Neural cell (in vitro differentiated cells): ENCODE measurements around the gene GNL3. TPM values are rescaled to one million over a fixed set of nuclear protein-coding genes. Genes with fewer than 3 reads are reported as not detected.

Experiments used
- H2AFZ ChIP-seq: fragments of 200-600, 300-800 bp; sonication (generic), shearing (Covaris generic); 2 replicates; pipeline ENCODE4 v1.6.0; 2014; ENCODE audit warnings: low read depth, mild to moderate bottlenecking, antibody characterized with exemption, low read length, moderate library complexity
- H3F3A ChIP-seq: fragments of 200-600 bp; shearing (Covaris generic); 2 replicates; pipeline ENCODE4 v1.6.1; 2016; ENCODE audit warnings: mild to moderate bottlenecking, moderate library complexity, mixed read lengths, antibody characterized with exemption, low read length; ENCODE audit not compliant: insufficient read depth, poor library complexity, severe bottlenecking
- H3K27ac ChIP-seq: fragments of 200-600, 300-800 bp; sonication (generic), shearing (Covaris generic); 2 replicates; pipeline ENCODE4 v1.5.1; 2014; ENCODE audit warnings: mild to moderate bottlenecking, low read length, moderate library complexity
- H3K27me3 ChIP-seq: fragments of 300-800, 200-600 bp; sonication (generic), shearing (Covaris generic); 2 replicates; pipeline ENCODE4 v1.6.0; 2014; ENCODE audit warnings: mild to moderate bottlenecking, low read depth, low read length, moderate library complexity; ENCODE audit not compliant: insufficient read depth
- H3K36me3 ChIP-seq: fragments of 300-800, 200-600 bp; sonication (generic), shearing (Covaris generic); 2 replicates; pipeline ENCODE4 v1.5.1; 2014; ENCODE audit warnings: mild to moderate bottlenecking, antibody characterized with exemption, low read length, moderate library complexity; ENCODE audit not compliant: insufficient read depth
- H3K4me2 ChIP-seq: fragments of 300-800, 200-600 bp; sonication (generic), shearing (Covaris generic); 2 replicates; pipeline ENCODE4 v1.6.0; 2014; ENCODE audit warnings: mild to moderate bottlenecking, low read length
- H3K4me3 ChIP-seq: fragments of 300-800, 200-600 bp; sonication (generic), shearing (Covaris generic); 2 replicates; pipeline ENCODE4 v1.5.1; 2014; ENCODE audit warnings: mild to moderate bottlenecking, low read length, moderate library complexity
- H3K79me2 ChIP-seq: fragments of 200-600 bp; shearing (Covaris generic); replicated peaks from 2 replicates; pipeline ENCODE4 v1.6.0; 2014; ENCODE audit warnings: mild to moderate bottlenecking, low read length, moderate library complexity; ENCODE audit not compliant: insufficient read depth
- H3K9ac ChIP-seq: fragments of 300-800, 200-600 bp; sonication (generic), shearing (Covaris generic); 2 replicates; pipeline ENCODE4 v1.6.1; 2016; ENCODE audit warnings: mild to moderate bottlenecking, low read length, mixed read lengths
- H3K9me2 ChIP-seq: fragments of 200-600 bp; shearing (Covaris generic); 2 replicates; pipeline ENCODE4 v1.6.1; 2016; ENCODE audit warnings: mild to moderate bottlenecking, low read length, mixed read lengths; ENCODE audit not compliant: insufficient read depth
- H3K9me3 ChIP-seq: fragments of 200-600, 300-800 bp; sonication (generic), shearing (Covaris generic); 2 replicates; pipeline ENCODE4 v1.6.1; 2016; ENCODE audit warnings: mild to moderate bottlenecking, mixed run types, low read length, moderate library complexity, mixed read lengths
- H4K20me1 ChIP-seq: fragments of 200-600 bp; shearing (Covaris generic); 2 replicates; pipeline ENCODE4 v1.6.1; 2016; ENCODE audit warnings: mild to moderate bottlenecking, mixed run types; ENCODE audit not compliant: insufficient read depth
- EP300 ChIP-seq: fragments of 450-650 bp; conservative IDR thresholded peaks from 2 replicates; pipeline ENCODE4 v1.6.1; 2014; ENCODE audit warnings: antibody characterized with exemption, mild to moderate bottlenecking, moderate library complexity; ENCODE audit not compliant: poor library complexity, severe bottlenecking
- EZH2 ChIP-seq: fragments of 200-600, 300-800 bp; shearing (Covaris generic), sonication (generic); IDR thresholded peaks from 2 replicates; pipeline ENCODE4 v1.6.1; 2014; ENCODE audit warnings: antibody characterized with exemption, low read length, borderline replicate concordance, mild to moderate bottlenecking; ENCODE audit not compliant: insufficient read depth, poor library complexity, severe bottlenecking
- MXI1 ChIP-seq: fragments of 450-650 bp; conservative IDR thresholded peaks from 2 replicates; pipeline ENCODE4 v1.6.1; 2014; ENCODE audit warnings: antibody characterized with exemption, mild to moderate bottlenecking; ENCODE audit not compliant: poor library complexity, severe bottlenecking
- POLR2AphosphoS5 ChIP-seq: IDR thresholded peaks from 2 replicates; pipeline ENCODE4 v1.6.1; 2012
- RAD21 ChIP-seq: fragments of 450-650 bp; conservative IDR thresholded peaks from 2 replicates; pipeline ENCODE4 v1.6.1; 2014; ENCODE audit warnings: antibody characterized with exemption, mild to moderate bottlenecking, moderate library complexity
- REST ChIP-seq: IDR thresholded peaks from 2 replicates; pipeline ENCODE4 v1.6.1; 2012; ENCODE audit warnings: borderline replicate concordance
- SMC3 ChIP-seq: fragments of 450-650 bp; conservative IDR thresholded peaks from 2 replicates; pipeline ENCODE4 v1.6.1; 2014; ENCODE audit warnings: antibody characterized with exemption, mild to moderate bottlenecking, moderate library complexity; ENCODE audit not compliant: poor library complexity
- TAF1 ChIP-seq: IDR thresholded peaks from 2 replicates; pipeline ENCODE4 v1.6.1; 2012; ENCODE audit warnings: low read depth
- polyA plus RNA-seq: library from polyadenylated mRNA; depleted of rRNA; stranded (reverse); fragments of >200 nt; gene quantifications from 2 replicates; pipeline ENCODE4 v1.2.3, GENCODE V29; 2014
- TF ChIP-seq, protein P1 (sequence below): fragments of 450-650 bp; IDR thresholded peaks from 2 replicates; pipeline ENCODE4 v1.5.1; 2014; ENCODE audit warnings: antibody characterized with exemption, mild to moderate bottlenecking, moderate library complexity; ENCODE audit not compliant: poor library complexity, severe bottlenecking

Gene GNL3
- polyA plus RNA-seq, 1 donor from 2014 or later, result 133 TPM

- Histone ChIP-seq H3K4me2 (no peak overlapping the region), H3K9ac (no peak overlapping the region), H3K27ac (no peak overlapping the region)
Measured at GRCh38 chr3:52682016-52682415, 3.8 kb upstream of the GNL3 start.

GRCh38 chr3:52683611-52684010 is 2.2 kb upstream of the GNL3 start:
- Histone ChIP-seq H3K79me2 (peaks cover 66% of the 10 kb centered on the region), H2AFZ (no peak overlapping the region), H3K27ac (no peak overlapping the region), H4K20me1 (no peaks in the 10 kb centered on the region), H3K9me2 (no peaks in the 10 kb centered on the region), H3K9me3 (no peaks in the 10 kb centered on the region), H3F3A (no peaks in the 10 kb centered on the region), H3K4me3 (peak overlapping the region; percentile 83), H3K27me3 (no peaks in the 10 kb centered on the region), H3K4me2 (no peak overlapping the region), H3K36me3 (peaks cover 3% of the 10 kb centered on the region), H3K9ac (no peak overlapping the region)
- TF ChIP-seq RAD21, result no peak
- TF ChIP-seq REST, result no peak
- TF ChIP-seq TAF1, result no peak

More at GRCh38 chr3:52682016-52682415, 3.8 kb upstream of the GNL3 start:
- peaks cover 59% of the 10 kb centered on the region for H3K79me2 ChIP-seq
- no peaks in the 10 kb centered on the region for H3F3A ChIP-seq
- H3K9me2 ChIP-seq, result no peaks in the 10 kb centered on the region
- TF ChIP-seq EZH2 (no peak), SMC3 (peak; percentile 39), TAF1 (no peak), EP300 (no peak), RAD21 (no peak)
- TF ChIP-seq, protein P1, sequence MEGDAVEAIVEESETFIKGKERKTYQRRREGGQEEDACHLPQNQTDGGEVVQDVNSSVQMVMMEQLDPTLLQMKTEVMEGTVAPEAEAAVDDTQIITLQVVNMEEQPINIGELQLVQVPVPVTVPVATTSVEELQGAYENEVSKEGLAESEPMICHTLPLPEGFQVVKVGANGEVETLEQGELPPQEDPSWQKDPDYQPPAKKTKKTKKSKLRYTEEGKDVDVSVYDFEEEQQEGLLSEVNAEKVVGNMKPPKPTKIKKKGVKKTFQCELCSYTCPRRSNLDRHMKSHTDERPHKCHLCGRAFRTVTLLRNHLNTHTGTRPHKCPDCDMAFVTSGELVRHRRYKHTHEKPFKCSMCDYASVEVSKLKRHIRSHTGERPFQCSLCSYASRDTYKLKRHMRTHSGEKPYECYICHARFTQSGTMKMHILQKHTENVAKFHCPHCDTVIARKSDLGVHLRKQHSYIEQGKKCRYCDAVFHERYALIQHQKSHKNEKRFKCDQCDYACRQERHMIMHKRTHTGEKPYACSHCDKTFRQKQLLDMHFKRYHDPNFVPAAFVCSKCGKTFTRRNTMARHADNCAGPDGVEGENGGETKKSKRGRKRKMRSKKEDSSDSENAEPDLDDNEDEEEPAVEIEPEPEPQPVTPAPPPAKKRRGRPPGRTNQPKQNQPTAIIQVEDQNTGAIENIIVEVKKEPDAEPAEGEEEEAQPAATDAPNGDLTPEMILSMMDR, result no peak
- H3K36me3 ChIP-seq, result peaks cover 3% of the 10 kb centered on the region
- no peaks in the 10 kb centered on the region for H3K9me3 ChIP-seq
- H2AFZ ChIP-seq, result no peak overlapping the region
- no peaks in the 10 kb centered on the region for H4K20me1 ChIP-seq
- no peak overlapping the region for H3K4me3 ChIP-seq
- H3K27me3 ChIP-seq, result no peaks in the 10 kb centered on the region

DNA sequence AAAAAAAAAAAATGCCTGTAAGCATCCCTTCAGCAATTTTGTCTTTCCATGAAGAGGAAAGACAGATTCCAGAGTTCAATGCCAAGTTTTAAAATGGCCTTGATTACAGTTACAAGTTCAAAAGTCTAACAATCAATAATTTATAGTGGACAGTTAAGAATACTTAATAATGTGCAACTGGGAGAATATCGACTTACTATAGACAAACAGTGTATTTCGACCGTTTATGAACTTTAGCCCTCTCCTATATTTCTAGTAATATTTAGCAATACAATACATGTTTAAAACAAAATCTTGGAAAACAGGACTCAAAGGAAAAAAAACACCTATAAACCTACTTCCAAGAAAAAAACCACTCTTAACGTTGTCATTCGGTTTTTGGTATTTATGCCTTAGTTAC is 1.6 kb upstream of the GNL3 start:
- Histone ChIP-seq H3K9ac (peak overlapping the region; percentile 92), H3K27me3 (no peaks in the 10 kb centered on the region), H3K9me2 (no peaks in the 10 kb centered on the region), H3K4me2 (peak overlapping the region; percentile 97), H3K4me3 (peak overlapping the region; percentile 83), H2AFZ (no peak overlapping the region), H3K27ac (peak overlapping the region; percentile 93), H3K9me3 (no peaks in the 10 kb centered on the region), H4K20me1 (no peaks in the 10 kb centered on the region), H3K36me3 (peaks cover 7% of the 10 kb centered on the region), H3K79me2 (peaks cover 66% of the 10 kb centered on the region), H3F3A (no peaks in the 10 kb centered on the region)
- TF ChIP-seq EP300, result no peak
- TF ChIP-seq RAD21, result no peak
- TF ChIP-seq REST, result no peak
- TF ChIP-seq EZH2, result no peak
- TF ChIP-seq MXI1, result no peak
- no peak for TF ChIP-seq POLR2AphosphoS5
- TF ChIP-seq TAF1, result no peak
- no peak for TF ChIP-seq SMC3
- TF ChIP-seq, protein P1, result no peak
